Urothelium cell line (cell line): ENCODE data around the gene HPX.

Experiments used
- DNase-seq: peaks from one replicate; pipeline ENCODE4 v3.0.0; 2011; ENCODE audit warnings: low spot score, mixed read lengths
- FAIRE-seq: peaks from 2 replicates; lab custom pipeline; 2011; peaks lifted over from hg19 to GRCh38; lab: Jason Lieb, UNC

HPX gene

DNA sequence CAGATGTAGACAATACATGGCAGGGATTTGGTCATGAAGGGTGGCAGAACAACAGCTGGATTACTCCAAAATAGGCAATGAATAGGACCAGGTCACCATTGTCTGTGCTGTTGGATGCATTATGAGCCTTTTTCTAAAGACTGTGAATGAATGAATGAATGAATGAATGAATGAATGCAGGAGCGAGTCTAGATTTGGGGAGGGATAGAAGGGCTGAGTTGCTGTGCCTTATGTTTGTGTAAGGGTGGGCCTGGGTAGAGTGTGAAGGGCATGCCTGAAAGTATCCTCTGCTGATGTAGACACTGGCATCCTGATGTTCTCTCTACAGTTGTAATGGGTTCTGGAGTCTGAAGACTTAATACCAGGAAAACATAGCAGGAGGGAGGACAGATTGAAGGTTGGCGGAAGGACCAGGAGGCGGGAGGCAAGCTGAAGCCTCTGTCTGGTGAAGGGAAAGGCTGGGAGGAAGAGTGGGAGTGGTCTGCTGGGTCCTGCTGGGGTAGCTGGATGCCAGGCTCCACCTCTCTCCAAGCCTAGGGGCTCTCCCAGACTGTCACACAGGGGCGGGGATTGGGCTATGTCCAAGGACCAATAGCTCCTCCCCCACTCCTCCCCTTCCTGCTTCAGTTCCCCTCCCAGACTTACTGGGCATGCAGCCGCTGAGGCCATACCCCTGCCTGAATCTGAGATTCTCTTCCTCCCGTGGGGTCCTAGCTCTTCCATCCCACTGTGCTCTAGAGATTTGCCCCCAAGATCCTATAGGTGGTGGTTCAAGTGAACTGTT, 28.1 kb upstream of the HPX start:
- FAIRE-seq = no peak
- peak; percentile 55 for DNase-seq

DNA sequence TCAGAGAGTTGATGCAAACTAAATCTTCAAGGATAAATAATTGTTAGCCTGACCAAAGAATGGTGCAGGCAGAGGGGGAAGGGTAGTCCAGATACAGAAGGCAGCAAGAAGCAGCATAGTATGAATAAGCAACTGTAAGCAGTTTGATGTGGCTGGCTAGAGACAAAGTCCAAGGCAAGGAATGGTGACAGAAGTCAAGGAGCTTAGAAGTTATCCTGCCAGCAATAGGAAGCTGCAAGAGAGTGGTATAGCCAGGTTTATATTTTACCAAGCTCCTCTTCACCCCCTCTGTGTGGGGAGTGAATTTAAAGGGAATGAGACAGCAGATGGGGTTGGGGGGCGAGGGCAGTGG, 18.3 kb upstream of the HPX start:
- FAIRE-seq (no peak), DNase-seq (no peak)

DNA sequence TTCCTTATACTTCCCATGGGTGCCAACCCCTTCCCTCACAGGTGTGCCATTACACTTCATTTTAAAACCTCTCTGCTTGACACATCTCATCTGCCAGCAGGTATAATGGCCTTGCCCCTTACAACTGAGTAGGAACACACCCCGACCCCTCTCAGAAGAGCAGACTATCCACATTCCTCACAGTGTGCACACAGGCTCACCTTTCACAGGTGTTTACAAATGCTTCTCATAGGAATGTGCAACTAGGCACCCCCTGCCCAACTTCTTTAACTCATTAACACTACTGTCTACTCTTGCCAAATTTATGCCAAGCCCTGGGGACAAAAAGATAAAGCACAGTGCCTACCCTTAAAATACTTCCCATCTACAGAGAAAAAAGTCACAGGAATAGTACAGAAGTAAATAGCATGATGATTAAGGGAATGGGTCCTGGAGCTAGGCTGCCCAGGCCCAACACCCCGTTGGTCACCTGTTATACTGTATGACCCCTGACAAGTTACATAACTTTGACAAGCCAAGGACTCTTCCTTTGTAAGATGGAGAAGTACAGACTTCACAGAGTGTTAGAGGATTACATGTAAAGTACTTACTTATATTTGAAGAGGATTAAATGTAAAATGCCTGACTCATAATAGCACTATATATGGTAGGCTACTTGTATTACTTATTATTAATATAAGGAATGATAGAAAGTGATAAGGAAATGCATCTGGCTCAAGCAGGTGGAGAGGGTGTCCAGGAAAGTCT, 17.7 kb upstream of the HPX start:
- no peak for FAIRE-seq
- DNase-seq = no peak

DNA sequence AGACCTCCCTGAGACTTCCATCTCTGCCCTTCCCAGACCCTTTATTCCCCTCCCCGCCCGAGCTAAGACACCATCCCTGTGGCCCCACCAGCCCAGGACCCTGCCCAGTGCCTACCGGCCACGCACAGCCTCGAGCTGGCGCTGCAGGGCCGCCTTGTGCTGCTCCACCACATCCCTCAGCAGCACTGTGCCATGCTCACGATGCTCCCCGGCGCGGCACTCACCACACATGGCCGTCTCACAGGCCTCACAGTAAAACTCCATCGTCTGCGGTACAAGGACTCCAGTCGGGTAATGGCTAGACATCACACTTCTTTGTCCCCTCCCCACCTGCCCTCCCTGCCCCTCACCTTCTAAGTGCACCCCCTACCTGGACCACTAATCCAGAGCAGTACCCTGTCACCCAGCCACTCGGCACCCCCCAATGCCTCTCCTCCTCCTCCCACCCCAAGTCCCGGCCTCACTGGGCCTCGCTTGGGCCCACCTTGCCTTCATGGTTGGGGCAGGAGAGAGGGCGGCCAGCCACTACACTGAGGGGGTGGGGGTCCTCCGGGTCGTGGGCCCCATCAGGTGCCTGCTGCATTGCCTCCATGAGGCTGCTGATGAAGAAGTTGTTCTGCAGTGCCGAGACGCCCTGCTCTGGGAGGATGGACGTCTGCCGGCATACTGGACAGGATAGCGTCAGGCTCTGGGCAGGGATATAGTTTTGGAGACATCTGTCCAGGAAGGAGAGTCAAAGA, 17.0 kb upstream of the HPX start:
- FAIRE-seq (no peak), DNase-seq (no peak)

DNA sequence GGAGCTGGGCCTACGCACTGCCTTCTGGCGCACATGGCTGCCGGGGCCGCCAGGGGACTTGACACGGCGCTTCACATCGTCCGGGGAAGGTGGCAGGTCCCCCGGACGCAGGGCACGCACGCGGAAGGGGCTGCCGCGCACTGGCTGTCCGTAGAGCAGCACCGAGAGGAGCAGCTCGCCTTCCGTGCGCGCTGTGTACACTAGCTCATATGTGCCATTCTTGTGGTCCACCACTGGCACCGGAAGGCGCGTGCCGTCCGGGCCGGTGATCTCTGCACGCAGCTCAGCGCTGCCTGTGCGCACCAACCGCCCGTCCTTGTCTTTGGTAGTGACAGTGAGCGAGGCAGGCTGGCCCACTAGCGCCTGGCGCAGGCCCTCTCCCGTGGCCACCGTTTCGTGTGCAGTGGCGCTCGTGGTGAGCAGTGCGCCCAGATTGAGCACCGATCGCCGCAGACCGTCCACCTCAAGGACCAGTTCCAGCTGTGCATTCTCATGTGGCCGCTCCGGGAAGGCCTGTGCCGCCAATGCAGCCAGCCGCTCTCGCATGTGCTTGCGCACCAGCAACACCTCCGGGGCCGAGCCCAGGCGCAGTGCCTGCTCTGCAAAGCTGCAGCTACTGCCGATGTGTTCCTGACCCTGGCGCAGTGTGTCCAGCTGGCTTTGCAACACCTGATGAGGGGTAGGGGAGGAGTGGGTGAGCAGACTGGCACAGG, 15.7 kb upstream of the HPX start:
- no peak for FAIRE-seq
- no peak for DNase-seq

DNA sequence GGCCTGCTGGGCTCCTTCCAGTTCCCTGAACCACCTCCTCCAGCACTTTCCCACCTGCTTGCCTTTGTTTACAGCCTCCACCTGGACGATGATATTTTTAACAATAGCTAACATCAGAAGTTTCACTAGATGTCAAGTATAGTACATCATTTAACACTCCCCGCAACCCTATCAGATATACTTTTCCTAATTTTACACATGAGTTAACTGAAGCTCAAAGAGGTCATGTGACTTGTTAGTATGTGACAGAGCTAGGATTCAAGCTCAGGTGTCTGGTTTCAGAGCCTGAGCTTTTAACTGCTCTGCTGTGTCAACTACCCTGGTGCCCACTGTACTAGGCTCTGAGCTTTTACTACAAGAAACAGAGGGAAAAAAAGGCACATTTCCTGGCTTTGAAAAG, 14.3 kb upstream of the HPX start:
- DNase-seq (no peak), FAIRE-seq (no peak)

DNA sequence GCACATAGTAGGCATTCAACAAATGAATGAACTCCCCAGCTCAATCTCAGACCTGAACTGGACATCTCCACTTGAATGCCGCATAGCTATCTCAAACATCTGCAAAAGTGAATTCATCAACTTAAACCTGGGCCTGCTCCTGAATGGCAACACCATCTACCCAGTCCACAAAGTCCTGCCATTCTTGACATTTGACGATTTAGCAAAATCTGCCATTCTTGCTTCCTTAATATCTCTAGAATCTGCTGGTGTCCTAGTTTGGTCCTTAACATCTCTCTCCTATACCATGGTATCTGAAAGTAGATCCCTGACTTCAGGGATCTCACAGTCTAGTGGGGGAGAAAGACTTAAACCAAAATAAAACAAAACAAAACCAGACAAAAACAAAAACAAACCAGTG, 12.4 kb upstream of the HPX start:
- no peak for FAIRE-seq
- no peak for DNase-seq

DNA sequence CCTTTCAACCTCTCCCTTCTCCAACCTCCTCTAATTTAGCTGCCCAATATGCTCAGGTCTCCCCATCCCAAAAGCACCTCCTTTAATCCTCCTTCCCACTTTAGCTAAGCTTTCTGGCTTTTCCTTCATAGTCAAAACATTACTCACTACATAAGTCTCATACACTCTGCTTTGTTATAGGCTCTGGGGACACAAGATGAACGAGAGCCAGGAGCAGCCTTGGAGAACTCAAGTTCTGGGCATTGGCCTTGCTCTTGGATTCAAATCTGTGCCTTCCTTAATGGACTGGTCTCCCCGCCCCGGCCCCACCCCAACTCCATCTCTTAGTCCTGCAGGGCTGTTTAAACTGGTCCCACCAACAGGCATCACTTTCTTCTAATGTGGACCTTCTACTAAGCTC, 11.4 kb upstream of the HPX start:
- FAIRE-seq (no peak), DNase-seq (no peak)

DNA sequence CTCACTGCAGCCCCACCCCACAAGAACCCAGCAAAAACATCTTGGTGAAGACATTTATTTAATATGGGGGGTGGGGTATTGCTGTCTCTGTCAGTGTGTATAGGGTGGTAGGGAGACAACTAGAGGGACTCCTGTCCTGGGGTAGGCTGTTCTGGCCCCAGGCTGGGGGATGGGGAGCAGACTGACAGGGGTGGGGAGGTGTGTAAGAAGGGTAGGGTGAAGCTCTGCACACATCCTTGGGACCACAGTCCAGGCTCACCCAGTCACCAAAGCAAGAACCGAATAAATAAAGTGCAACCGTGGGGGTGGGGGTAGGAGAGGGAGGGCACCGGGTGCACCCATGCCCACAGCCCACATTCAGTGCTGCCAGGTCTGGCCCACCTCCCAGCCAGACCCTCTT, 7.8 kb upstream of the HPX start:
- FAIRE-seq = no peak
- DNase-seq = no peak

DNA sequence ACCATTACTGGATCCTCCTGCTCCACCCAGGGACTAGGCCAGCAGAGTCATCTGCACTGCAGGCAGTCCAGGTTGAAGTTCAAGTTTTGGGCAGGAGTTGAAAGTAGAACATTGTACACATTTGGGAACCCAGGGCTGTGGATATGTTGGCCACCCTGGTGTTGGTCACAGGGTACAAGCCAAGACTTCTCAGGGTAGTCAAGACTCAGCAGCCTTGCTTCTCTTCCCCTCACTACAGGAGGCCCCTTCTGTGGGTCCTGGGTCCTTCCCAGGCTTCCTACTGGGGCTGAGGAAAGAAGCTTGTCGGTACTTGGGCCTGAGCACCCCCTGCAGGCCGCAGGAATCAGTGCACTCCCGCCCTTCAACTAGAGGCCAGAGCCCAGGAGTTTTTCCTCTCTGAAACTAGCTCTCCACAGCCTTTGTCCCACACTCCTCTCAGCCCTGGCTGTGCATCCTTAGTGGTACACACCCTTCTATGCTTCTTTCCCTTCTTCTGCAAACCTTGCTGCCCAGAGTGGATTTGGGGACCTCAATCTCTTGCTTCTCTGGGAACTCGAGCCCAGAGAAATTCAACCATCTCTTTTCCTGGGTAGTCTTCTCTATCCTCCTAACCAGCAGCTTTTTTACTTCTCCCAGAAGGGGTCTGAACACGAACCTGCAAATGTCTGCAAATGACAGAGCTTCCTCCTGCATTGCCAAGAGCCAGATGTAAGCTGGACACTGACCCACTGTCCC, 2.6 kb upstream of the HPX start:
- peak; percentile 67 for DNase-seq
- FAIRE-seq = no peak

DNA sequence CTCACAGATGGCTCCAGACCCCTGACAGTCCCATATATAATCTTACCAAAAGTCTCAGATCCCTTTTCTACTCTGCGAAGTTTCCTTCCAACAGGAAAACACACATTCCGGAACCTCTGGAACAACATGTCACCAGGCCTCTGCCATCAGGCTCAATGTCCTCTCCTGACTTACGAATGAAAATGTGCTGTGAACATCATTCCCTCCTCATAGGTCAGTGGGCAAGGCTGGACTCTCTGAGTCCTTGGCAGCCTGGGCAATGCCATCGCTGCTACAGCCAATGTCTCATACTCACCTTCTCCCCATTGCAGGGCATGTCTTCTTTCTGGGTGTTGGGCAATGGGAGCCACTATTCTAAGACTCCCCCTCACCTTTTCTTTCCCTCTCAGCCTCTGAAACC, 1.7 kb upstream of the HPX start:
- DNase-seq (no peak), FAIRE-seq (no peak)

DNA sequence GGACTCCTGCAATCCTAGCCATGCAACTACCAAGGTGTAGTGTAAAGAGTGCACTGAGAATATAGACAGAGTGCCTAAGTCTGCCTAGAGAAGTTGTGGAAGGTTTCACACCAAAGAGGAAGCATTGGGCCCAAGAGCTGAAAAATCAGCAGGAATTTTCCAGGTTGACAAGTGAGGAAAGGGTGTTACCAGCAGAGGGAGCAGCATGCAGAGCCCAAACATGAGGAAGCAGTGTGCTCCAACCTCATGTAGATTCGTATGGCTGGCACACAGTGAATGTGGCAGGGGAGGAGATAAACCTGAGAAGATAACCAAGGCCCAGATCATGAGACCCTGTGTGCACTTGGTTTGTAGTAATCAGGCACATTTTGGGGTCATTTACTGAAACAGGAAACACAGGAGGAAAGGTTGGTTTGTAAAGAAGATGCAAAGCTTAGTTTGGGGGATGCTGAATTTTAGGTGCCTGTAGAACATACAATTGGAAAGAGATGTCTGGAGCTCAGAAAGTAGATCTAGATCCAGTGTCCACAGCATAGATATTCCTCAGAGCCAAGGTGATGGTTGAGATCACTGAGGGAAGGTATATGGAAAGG, 1.7 kb downstream of the HPX start:
- no peak for FAIRE-seq
- DNase-seq = peak; percentile 38

DNA sequence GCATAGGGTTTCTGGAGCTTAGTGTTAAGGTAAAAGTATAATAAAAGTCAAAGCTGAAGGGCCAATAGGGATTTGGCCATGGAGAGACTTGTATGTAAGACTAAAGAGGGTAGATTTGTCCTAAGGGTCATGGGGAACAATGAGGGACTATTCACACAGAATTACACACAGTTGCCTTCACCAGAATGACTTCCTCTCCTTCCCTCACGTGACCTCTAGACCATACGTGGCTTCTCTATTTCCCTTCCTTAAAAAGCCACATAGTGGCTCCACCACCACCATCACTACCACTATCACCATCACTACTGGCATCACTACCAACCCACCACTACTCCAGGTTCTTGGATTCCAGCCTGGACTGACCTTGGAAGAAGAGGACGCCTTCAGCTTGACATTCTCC, 2.8 kb downstream of the HPX start:
- FAIRE-seq (no peak), DNase-seq (no peak)

DNA sequence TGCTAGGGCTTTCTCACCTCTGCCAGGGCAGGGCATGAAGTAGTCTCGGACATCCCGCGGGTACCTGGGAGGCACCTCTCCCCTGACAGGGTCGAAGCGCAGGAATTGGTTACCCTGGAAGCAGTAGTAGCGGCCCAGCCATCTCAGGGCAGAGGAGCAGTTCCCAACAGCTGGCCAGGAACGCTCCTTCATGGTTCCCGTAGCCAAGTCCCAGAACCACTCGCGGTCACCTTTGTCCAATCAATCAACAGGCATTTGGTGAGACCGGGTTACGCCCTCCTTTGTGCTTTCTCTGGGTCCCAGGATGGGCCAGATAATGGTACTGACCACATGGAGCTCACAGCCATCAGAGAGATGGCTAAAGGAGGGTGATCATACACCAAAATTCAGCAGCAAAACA, 3.4 kb downstream of the HPX start:
- DNase-seq (no peak), FAIRE-seq (no peak)

DNA sequence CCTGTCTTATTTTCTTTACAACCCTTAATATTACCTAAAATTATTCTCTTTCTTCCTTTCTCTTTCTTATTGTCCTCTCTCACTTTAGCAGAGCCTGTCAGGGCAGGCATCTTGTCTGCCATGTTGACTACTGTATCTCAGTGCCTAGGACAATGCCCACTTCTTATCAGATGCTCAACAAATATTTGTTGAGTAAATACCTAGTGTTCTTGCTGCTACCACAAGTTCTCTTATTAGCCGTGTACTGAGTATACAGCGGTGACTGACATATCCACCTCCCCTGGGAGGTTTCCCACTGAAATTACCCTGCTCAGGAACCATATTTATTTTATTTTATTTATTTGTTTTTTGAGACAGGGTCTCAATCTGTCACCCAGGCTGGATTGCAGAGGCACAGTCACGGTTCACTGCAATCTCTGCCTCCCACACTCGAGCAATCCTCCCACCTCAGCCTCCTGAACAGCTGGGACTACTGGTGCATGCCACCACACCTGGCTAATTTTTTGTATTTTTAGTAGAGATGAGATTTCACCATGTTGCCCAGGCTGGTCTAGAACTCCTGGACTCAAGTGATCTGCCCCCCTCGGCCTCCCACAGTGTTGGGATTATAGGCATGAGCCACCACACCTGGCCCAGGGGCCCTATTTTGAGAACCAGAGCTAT, 6.7 kb downstream of the HPX start:
- DNase-seq (no peak), FAIRE-seq (no peak)

DNA sequence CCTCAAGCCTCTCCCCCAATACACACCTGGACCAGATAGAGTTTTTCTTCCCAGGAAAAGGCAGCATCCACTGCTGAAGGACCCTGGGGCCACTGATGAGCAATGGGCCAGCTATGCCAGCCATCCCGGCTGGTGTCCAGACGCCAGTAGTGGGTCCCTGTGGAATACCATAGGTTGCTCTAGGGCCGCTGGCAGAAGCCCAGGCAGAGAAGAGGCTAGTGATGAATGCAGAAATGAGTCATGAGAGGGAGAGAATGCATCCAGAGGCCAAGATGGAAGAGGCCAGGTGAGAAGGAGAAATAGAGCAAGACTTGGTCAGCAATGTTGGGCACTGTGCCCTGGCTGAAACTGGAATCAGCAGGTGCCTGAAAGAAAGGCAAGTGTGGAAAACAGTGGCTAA, 8.9 kb downstream of the HPX start:
- DNase-seq = peak; percentile 92
- FAIRE-seq = peak; percentile 61

DNA sequence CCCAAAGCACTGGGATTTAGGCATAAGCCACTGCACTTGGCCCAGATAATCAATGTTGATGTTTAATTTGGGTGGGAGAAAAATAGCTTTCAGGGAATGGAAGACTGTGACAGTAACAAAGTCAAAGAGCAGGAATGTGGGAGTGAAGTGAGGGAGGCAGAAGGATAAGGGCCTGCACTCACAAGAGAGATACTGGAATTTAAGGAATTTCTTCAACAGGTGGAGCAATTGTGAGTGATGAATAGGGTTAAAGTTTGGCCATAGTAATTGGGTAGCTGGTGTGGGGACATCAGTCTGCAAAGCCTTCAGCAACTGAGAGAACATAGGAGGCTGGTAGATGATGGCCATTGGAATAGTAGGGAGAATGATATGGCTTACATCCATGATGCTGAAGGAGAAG, 13.3 kb downstream of the HPX start:
- FAIRE-seq (no peak), DNase-seq (no peak)

DNA sequence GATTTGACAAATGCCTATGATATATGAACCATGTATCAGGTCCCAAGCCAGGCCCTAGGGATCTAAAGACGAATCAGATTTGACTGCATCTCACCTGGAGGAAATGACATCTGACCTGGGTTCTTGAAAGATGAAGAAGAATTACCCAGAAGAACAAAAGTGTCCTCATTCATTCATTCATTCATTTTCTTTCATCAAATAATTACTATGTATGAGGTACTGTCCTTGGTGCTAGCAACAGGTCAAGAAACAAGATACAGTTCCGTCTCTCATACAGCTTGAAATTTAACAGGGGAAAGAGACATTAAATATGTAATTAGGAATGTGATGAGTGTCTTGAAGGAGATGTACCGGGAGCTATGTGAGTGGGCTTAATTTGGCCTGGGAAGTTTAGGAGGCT, 20.1 kb downstream of the HPX start:
- FAIRE-seq (no peak), DNase-seq (no peak)

DNA sequence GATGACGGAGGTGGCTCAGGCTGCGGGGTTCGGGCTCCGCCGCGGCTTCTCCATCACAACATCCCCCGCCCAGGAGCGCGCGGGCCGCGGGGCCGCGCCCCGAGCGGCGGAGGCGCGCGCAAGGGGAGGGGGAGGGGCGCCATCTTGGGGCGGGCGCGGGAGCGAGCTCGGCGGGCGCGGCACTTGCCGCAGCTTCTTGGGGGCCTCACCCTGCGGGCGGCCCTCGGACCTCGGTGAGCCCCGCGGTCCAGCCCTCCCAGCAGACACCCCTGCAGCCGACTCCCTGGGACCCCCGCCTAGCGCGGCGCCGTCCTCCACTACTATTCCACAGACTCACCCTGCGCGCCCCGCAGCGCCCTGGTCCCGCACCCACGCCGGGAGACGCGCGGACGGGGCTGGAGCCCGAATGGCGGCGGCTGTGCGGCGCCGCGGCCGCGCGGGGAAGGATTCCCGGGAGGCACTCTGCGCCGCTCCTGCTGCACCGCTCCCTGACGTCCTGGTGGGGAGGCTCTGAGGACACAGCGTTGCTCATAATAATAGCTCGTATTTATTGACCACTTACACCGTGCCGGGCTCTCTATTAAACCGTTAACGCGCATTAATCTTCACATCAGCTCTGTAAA, 21.7 kb downstream of the HPX start, which contains the start of gene APBB1:
Gene APBB1 (minus strand): TSS at position 86 of the 623 bp plus-strand sequence. CDS start 7,747 bp downstream, outside the sequence.
- DNase-seq (peak; percentile 86), FAIRE-seq (peak; percentile 67)
